ENCODE data around the gene INPP5A. TPM values are rescaled to one million over a fixed set of nuclear protein-coding genes. Genes with fewer than 3 reads are reported as not detected.

Gene INPP5A
- total RNA-seq, 1 experiment from 2014 or later: 22.6 TPM

- intact Hi-C loops (cut with micrococcal nuclease): no loop called here
- no peak overlapping the region for H3K4me3 ChIP-seq (ENCODE audit: low read length)
- H3K4me2 ChIP-seq (ENCODE audit: low read length): no peak overlapping the region
- H4K20me1 ChIP-seq (ENCODE audit: low read length): no peaks in the 10 kb centered on the region
- TF ChIP-seq CTCF (conservative IDR thresholded peaks at IDR 0.05; ENCODE audit: low read depth, low read length): no peak
- no peak for TF ChIP-seq EZH2phosphoT487 (IDR thresholded peaks at IDR 0.05; ENCODE audit: borderline replicate concordance, low read length)
- TF ChIP-seq EZH2 (IDR thresholded peaks at IDR 0.05; ENCODE audit: low read length, unreplicated experiment): no peak
- no peaks in the 10 kb centered on the region for H3K4me1 ChIP-seq (ENCODE audit: insufficient read depth, low read length)
- no peaks in the 10 kb centered on the region for H3K9me3 ChIP-seq (ENCODE audit: low read length)
- no peak overlapping the region for H3K27ac ChIP-seq (ENCODE audit: low read length)
- DNase-seq (no peak), ATAC-seq (no peak)
- H3K27me3 ChIP-seq (ENCODE audit: low read length): 0 out of 2 replicates have a peak, but pooled peaks cover 3% of the 10 kb centered on the region
- no TSS peak for BruUV-seq (replicated peaks)
- H3K79me2 ChIP-seq (ENCODE audit: low read length): no peaks in the 10 kb centered on the region
- no peaks in the 10 kb centered on the region for H3F3A ChIP-seq (ENCODE audit: low read length, unreplicated experiment)
- no peaks in the 10 kb centered on the region for H3K36me3 ChIP-seq (ENCODE audit: low read depth, low read length)
- ChIA-PET POLR2A (ENCODE audit: unreplicated experiment) (no interaction called here), CTCF (no interaction called here)
- H3K9me2 ChIP-seq (replicated peaks; ENCODE audit: low read length): no peaks in the 10 kb centered on the region
- H2AFZ ChIP-seq (ENCODE audit: low read length): no peak overlapping the region
- no peak overlapping the region for H3K9ac ChIP-seq (ENCODE audit: low read length)
Measured at GRCh38 chr10:132497063-132497680, 40.4 kb upstream of the INPP5A start.

DNA sequence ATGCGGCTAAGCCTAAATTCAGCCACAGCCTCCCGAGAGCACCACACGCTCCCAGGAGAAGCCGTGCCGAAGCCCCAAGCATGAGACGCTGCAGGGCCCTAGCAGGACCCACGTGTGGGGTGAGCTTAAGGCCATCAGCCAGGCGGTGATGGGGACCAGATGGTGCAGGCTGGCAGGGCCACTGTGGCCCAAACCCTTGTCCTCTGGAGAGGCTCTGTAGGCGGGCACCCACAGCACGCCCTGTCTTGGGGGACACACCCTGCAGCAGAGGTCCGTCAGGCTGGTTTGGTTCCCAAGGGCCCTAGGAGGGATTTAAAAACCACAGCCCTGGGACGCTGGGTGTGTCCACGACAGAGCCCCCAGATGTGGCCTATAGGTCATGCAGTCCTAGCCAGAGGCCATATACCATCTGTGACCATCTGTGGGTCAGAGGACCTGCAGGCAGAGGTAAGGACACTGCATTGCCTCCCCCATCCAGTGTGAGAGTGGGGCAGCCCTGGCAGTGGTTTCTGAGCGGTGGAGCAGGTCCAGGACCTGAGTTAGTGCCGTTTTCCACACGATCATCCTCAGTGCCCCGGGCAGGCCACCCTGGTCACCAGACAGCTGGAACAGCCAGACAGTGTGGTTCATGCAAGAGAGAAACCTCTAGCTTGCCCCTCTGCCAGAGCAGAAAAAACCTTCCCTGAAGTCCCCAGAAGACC, 39.6 kb upstream of the INPP5A start:
- ChIA-PET POLR2A (ENCODE audit: unreplicated experiment) (no interaction called here), CTCF (no interaction called here)
- DNase-seq (no peak), ATAC-seq (no peak)
- no peaks in the 10 kb centered on the region for H3F3A ChIP-seq (ENCODE audit: low read length, unreplicated experiment)
- intact Hi-C loops (cut with micrococcal nuclease): no loop called here
- H3K4me3 ChIP-seq (ENCODE audit: low read length): no peak overlapping the region
- H4K20me1 ChIP-seq (ENCODE audit: low read length): no peaks in the 10 kb centered on the region
- H3K9ac ChIP-seq (ENCODE audit: low read length): no peak overlapping the region
- no peaks in the 10 kb centered on the region for H3K9me2 ChIP-seq (replicated peaks; ENCODE audit: low read length)
- H3K9me3 ChIP-seq (ENCODE audit: low read length): no peaks in the 10 kb centered on the region
- BruUV-seq (replicated peaks): no TSS peak
- no peak overlapping the region for H3K27ac ChIP-seq (ENCODE audit: low read length)
- no peak overlapping the region for H2AFZ ChIP-seq (ENCODE audit: low read length)
- H3K36me3 ChIP-seq (ENCODE audit: low read depth, low read length): no peaks in the 10 kb centered on the region
- TF ChIP-seq CTCF (conservative IDR thresholded peaks at IDR 0.05; ENCODE audit: low read depth, low read length): no peak
- no peaks in the 10 kb centered on the region for H3K79me2 ChIP-seq (ENCODE audit: low read length)
- H3K4me2 ChIP-seq (ENCODE audit: low read length): no peak overlapping the region
- 0 out of 2 replicates have a peak, but pooled peaks cover 5% of the 10 kb centered on the region for H3K27me3 ChIP-seq (ENCODE audit: low read length)
- no peaks in the 10 kb centered on the region for H3K4me1 ChIP-seq (ENCODE audit: insufficient read depth, low read length)

Measured in PC-3 (cell line).